Measurements from ENCODE around the gene TBCD.

- TF ChIP-seq CTCF (IDR thresholded peaks at IDR 0.05), result no peak
- no peak for TF ChIP-seq POLR2A (IDR thresholded peaks at IDR 0.05)
- no peak for TF ChIP-seq POLR2AphosphoS5 (IDR thresholded peaks at IDR 0.05)
Observed at GRCh38 chr17:82895087-82895486, 143.2 kb downstream of the TBCD start.
